IMR-90 (cell line): ENCODE measurements around the gene STARD10. TPM values are rescaled to one million over a fixed set of nuclear protein-coding genes. Genes with fewer than 3 reads are reported as not detected.

Experiments
- ATAC-seq: fragments of 200-7000 bp; cut with Tn5 transposase; 2 replicates; pipeline ENCODE4 v1.9.1; 2020; ENCODE audit warnings: low read depth, mild to moderate bottlenecking, moderate library complexity
- BruUV-seq: library from RNA; stranded (reverse); fragments of 400-500 nt; replicated peaks from 2 replicates; lab custom pipeline; 2021; lab: Mats Ljungman, UMichigan
- CTCF ChIA-PET: fragments of 300-600 bp; formaldehyde crosslinking; extraction: SDS; loops from one replicate; lab custom pipeline; 2021; ENCODE audit warnings: antibody characterized with exemption; lab: Yijun Ruan, JAX
- POLR2A ChIA-PET: fragments of 300-600 bp; sonication (Branson Sonifier 250); formaldehyde crosslinking; loops from one replicate; lab custom pipeline; 2022; ENCODE audit warnings: antibody characterized with exemption; ENCODE audit not compliant: unreplicated experiment; lab: Charles Lee
- DNase-seq: peaks from one replicate; pipeline ENCODE4 v3.0.0; 2013
- H2AFZ ChIP-seq: replicated peaks from 2 replicates; pipeline ENCODE3; 2013; ENCODE audit warnings: low read length, mild to moderate bottlenecking; ENCODE audit not compliant: poor library complexity
- H2AK5ac ChIP-seq: 2 replicates; pipeline ENCODE4 v1.6.1; 2013; ENCODE audit warnings: low read depth, low read length, inconsistent platforms
- H2AK9ac ChIP-seq: replicated peaks from 2 replicates; pipeline ENCODE3; 2013; ENCODE audit warnings: mild to moderate bottlenecking, low read depth, low read length, moderate library complexity; ENCODE audit not compliant: poor library complexity
- H2BK120ac ChIP-seq: 2 replicates; pipeline ENCODE4 v1.6.1; 2013; ENCODE audit warnings: low read depth, low read length, inconsistent platforms
- H2BK15ac ChIP-seq: 3 replicates; pipeline ENCODE4 v1.6.1; 2013; ENCODE audit warnings: low read depth, low read length, inconsistent platforms
- H2BK20ac ChIP-seq: 2 replicates; pipeline ENCODE4 v1.6.1; 2013; ENCODE audit warnings: low read depth, mild to moderate bottlenecking, inconsistent platforms, low read length, moderate library complexity
- H2BK5ac ChIP-seq: 2 replicates; pipeline ENCODE4 v1.6.1; 2013; ENCODE audit warnings: mild to moderate bottlenecking, low read depth, low read length, inconsistent platforms; ENCODE audit not compliant: poor library complexity, severe bottlenecking
- H3K14ac ChIP-seq: replicated peaks from 2 replicates; pipeline ENCODE4 v1.6.1; 2013; ENCODE audit warnings: low read depth, low read length, inconsistent platforms
- H3K18ac ChIP-seq: 2 replicates; pipeline ENCODE4 v1.6.1; 2013; ENCODE audit warnings: low read depth, low read length, control low read depth
- H3K23ac ChIP-seq: 2 replicates; pipeline ENCODE4 v1.6.1; 2013; ENCODE audit warnings: low read depth, low read length, inconsistent platforms
- H3K27ac ChIP-seq: 2 replicates; pipeline ENCODE4 v1.5.1; 2013; ENCODE audit warnings: mild to moderate bottlenecking, control low read depth, low read length; ENCODE audit not compliant: insufficient read depth
- H3K27me3 ChIP-seq: 2 replicates; pipeline ENCODE4 v1.6.1; 2013; ENCODE audit warnings: low read length; ENCODE audit not compliant: control insufficient read depth, insufficient read depth
- H3K36me3 ChIP-seq: 2 replicates; pipeline ENCODE4 v1.6.1; 2013; ENCODE audit warnings: low read length, mixed read lengths; ENCODE audit not compliant: control insufficient read depth, insufficient read depth
- H3K4ac ChIP-seq: 2 replicates; pipeline ENCODE4 v1.6.1; 2013; ENCODE audit warnings: low read depth, low read length, inconsistent platforms
- H3K4me1 ChIP-seq: 2 replicates; pipeline ENCODE4 v1.6.1; 2013; ENCODE audit warnings: low read length, mixed read lengths; ENCODE audit not compliant: control insufficient read depth, insufficient read depth
- H3K4me2 ChIP-seq: 2 replicates; pipeline ENCODE4 v1.6.1; 2013; ENCODE audit warnings: low read depth, mild to moderate bottlenecking, control low read depth, low read length, moderate library complexity
- H3K4me3 ChIP-seq: 2 replicates; pipeline ENCODE4 v1.5.1; 2013; ENCODE audit warnings: low read depth, mild to moderate bottlenecking, control low read depth, low read length, moderate library complexity; ENCODE audit not compliant: insufficient read depth
- H3K56ac ChIP-seq: 2 replicates; pipeline ENCODE4 v1.6.1; 2013; ENCODE audit warnings: low read length, inconsistent platforms; ENCODE audit not compliant: insufficient read depth; ENCODE audit errors: extremely low read depth
- H3K79me1 ChIP-seq, 2 experiments: 2 replicates each; pipeline ENCODE4 v1.6.1; 2013; ENCODE audit warnings: low read length in 2 of 2, inconsistent platforms in 1 of 2, low read depth in 1 of 2
- H3K9ac ChIP-seq: 2 replicates; pipeline ENCODE4 v1.6.1; 2013; ENCODE audit warnings: low read depth, low read length, control low read depth
- H3K9me1 ChIP-seq: 2 replicates; pipeline ENCODE4 v1.6.1; 2013; ENCODE audit warnings: low read length, inconsistent platforms; ENCODE audit not compliant: insufficient read depth
- H3K9me3 ChIP-seq: 2 replicates; pipeline ENCODE4 v1.6.1; 2013; ENCODE audit warnings: low read length; ENCODE audit not compliant: control insufficient read depth, insufficient read depth
- H4K20me1 ChIP-seq: 2 replicates; pipeline ENCODE4 v1.6.1; 2013; ENCODE audit warnings: low read length, inconsistent platforms; ENCODE audit not compliant: insufficient read depth
- H4K5ac ChIP-seq: 2 replicates; pipeline ENCODE4 v1.6.1; 2013; ENCODE audit warnings: mild to moderate bottlenecking, low read depth, low read length, control low read depth
- H4K8ac ChIP-seq, 2 experiments: 2 replicates each; pipeline ENCODE4 v1.6.1; 2013; ENCODE audit warnings: low read depth in 2 of 2, low read length in 2 of 2, control low read depth in 1 of 2, inconsistent platforms in 1 of 2
- H4K91ac ChIP-seq: 2 replicates; pipeline ENCODE4 v1.6.1; 2013; ENCODE audit warnings: low read depth, low read length, inconsistent platforms; ENCODE audit not compliant: insufficient read depth
- BHLHE40 ChIP-seq: fragments of 150-350 bp; IDR thresholded peaks from 2 replicates; pipeline ENCODE4 v1.6.1; 2016; ENCODE audit warnings: mild to moderate bottlenecking, low read depth, low read length
- CEBPB ChIP-seq: IDR thresholded peaks from 2 replicates; pipeline ENCODE4 v1.6.1; 2012; ENCODE audit warnings: low read depth, low read length, improper control_type of control experiment
- CHD1 ChIP-seq: IDR thresholded peaks from 2 replicates; pipeline ENCODE4 v1.6.1; 2012; ENCODE audit warnings: low read depth, low read length, improper control_type of control experiment
- FOS ChIP-seq: fragments of 150-350 bp; IDR thresholded peaks from 2 replicates; pipeline ENCODE4 v1.6.1; 2016; ENCODE audit warnings: low read depth, low read length
- MAFK ChIP-seq: IDR thresholded peaks from 2 replicates; pipeline ENCODE4 v1.6.1; 2012; ENCODE audit warnings: low read depth, low read length, improper control_type of control experiment
- MAZ ChIP-seq: IDR thresholded peaks from 2 replicates; pipeline ENCODE4 v1.6.1; 2012; ENCODE audit warnings: low read depth, mild to moderate bottlenecking, low read length, improper control_type of control experiment, moderate library complexity, borderline replicate concordance
- MXI1 ChIP-seq: IDR thresholded peaks from 2 replicates; pipeline ENCODE4 v1.6.1; 2012; ENCODE audit warnings: low read depth, mild to moderate bottlenecking, low read length, moderate library complexity, borderline replicate concordance
- NFE2L2 ChIP-seq: fragments of 150-350 bp; IDR thresholded peaks from 2 replicates; pipeline ENCODE4 v1.6.1; 2016; ENCODE audit warnings: low read depth, mild to moderate bottlenecking, low read length
- POLR2A ChIP-seq: IDR thresholded peaks from 2 replicates; pipeline ENCODE4 v1.6.1; 2012; ENCODE audit warnings: mild to moderate bottlenecking, low read depth, low read length
- RAD21 ChIP-seq: IDR thresholded peaks from 2 replicates; pipeline ENCODE4 v1.6.1; 2012; ENCODE audit warnings: low read length, improper control_type of control experiment
- RCOR1 ChIP-seq: IDR thresholded peaks from 2 replicates; pipeline ENCODE4 v1.6.1; 2012; ENCODE audit warnings: mild to moderate bottlenecking, low read length, improper control_type of control experiment; ENCODE audit not compliant: insufficient replicate concordance
- SMC3 ChIP-seq: fragments of 150-350 bp; IDR thresholded peaks from 2 replicates; pipeline ENCODE4 v1.6.1; 2016; ENCODE audit warnings: low read depth, mild to moderate bottlenecking, antibody characterized with exemption, low read length, moderate library complexity
- WGBS, 2 experiments: methylation state at CpG; one replicate each; pipeline versions ENCODE4 v1.1.5 to v1.1.7; 2013; ENCODE audit warnings: missing lambda C conversion rate in 2 of 2; ENCODE audit not compliant: insufficient read length in 1 of 2; ENCODE audit errors: extremely low coverage in 2 of 2; 5-methylcytosine and 5-hydroxymethylcytosine counted together
- dilution Hi-C: fragments of 300-500 bp; cut with HindIII; formaldehyde crosslinking; loops from one replicate; pipeline ENCODE4 v1.14.3; 2018; ENCODE audit warnings: low sequenced_read_pairs; ENCODE audit not compliant: unreplicated experiment
- in situ Hi-C: fragments of 300-500 bp; cut with MboI; formaldehyde crosslinking; loops from 3 replicates; pipeline ENCODE4 v1.14.3; 2019; ENCODE audit warnings: low sequenced_read_pairs, inconsistent platforms, mixed read lengths
- intact Hi-C: fragments of 100-400 bp; cut with micrococcal nuclease; formaldehyde crosslinking; loops from 2 replicates; pipeline ENCODE4 v1.10.0; 2022
- polyA plus RNA-seq, 3 experiments: library from polyadenylated mRNA; depleted of rRNA; stranded (reverse); fragments of >200 nt; gene quantifications; 2 replicates each; pipeline ENCODE4 v1.2.3, GENCODE V29; 2012; ENCODE audit warnings: low replicate concordance in 1 of 3
- total RNA-seq: library from RNA; depleted of rRNA; stranded (reverse); fragments of >200 nt; gene quantifications from 2 replicates; pipeline ENCODE4 v1.2.3, GENCODE V29; 2012
- TF ChIP-seq, protein P1 (sequence below): conservative IDR thresholded peaks from 2 replicates; pipeline ENCODE4 v1.5.1; 2012; ENCODE audit warnings: mild to moderate bottlenecking, low read depth, low read length, improper control_type of control experiment

The STARD10 gene
- total and polyA plus RNA-seq, 2 of the 4 experiments (the other 2 are of a cell fraction): 23.8 to 37.4 TPM

DNA sequence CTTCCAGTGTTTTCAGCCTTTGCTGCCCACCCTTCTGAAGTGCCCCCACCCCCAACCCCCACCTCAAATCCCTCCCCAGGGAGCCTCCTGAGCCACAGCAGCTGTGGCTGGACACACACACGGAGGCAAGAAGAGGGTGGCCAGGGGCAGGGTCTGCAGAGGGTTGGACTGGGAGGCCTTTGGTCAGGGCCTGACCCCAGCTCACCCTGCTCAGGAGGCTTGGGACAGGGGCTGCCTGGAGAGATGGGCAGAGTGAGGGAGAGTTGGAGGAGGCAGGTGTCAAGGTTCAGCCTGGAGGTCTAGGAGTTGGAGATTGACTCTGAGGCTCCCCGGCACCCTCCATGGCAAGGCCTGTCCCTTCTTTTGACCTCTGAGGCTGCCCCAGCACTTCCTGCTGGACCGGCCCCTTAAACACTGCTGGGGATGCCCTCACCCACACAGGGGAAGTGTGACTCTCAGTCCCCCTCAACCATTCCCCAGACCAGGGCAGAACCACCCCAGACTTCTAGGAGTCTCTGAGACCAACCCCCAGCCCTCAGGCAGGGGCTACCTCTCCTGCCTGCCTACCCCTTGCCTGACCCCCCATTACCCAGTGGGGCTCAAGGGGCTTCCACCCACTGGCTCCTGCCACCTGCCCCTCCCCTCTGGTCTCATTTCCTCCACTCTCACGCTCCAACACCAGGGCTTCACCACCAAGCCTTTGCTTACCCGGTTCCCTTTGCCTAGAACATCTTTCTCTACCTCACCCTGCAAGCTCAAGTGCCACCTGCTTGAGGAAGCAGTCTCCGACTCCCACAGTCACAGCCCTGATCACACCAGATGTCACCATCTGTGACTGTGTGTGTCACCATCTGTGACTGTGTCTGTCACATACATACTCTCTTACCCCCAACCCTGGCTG lies 50.3 kb downstream of the STARD10 start:
- Histone ChIP-seq H3K4me1 (peaks cover 13% of the 10 kb centered on the region), H2BK15ac (no peak overlapping the region), H4K20me1 (peaks cover 34% of the 10 kb centered on the region), H4K8ac (no peak overlapping the region), H3K36me3 (0 out of 2 replicates have a peak, but pooled peaks cover 1% of the 10 kb centered on the region), H3K79me1 (peaks cover 33 to 73% of the 10 kb centered on the region in 2 experiments), H2AFZ (peak overlapping the region; percentile 9), H3K4ac (no peak overlapping the region), H3K4me2 (no peak overlapping the region), H3K23ac (no peak overlapping the region; the same call in 1 of the 2 replicates), H3K14ac (no peak overlapping the region; the same call in 1 of the 2 replicates), H3K4me3 (no peak overlapping the region), H4K91ac (no peak overlapping the region), H3K27ac (no peak overlapping the region), H3K56ac (no peak overlapping the region), H4K5ac (no peak overlapping the region), H3K27me3 (no peaks in the 10 kb centered on the region), H2AK5ac (peak overlapping the region; percentile 24; the same call in 1 of the 2 replicates), H3K9me3 (no peaks in the 10 kb centered on the region), H2BK20ac (no peak overlapping the region), H2AK9ac (no peak overlapping the region), H3K9me1 (peaks cover 24% of the 10 kb centered on the region), H3K9ac (no peak overlapping the region), H3K18ac (no peak overlapping the region), H2BK120ac (no peak overlapping the region), H2BK5ac (no peak overlapping the region)
- TF ChIP-seq MAZ: no peak
- no peak for TF ChIP-seq CEBPB
- TF ChIP-seq FOS: no peak
- TF ChIP-seq SMC3: no peak
- TF ChIP-seq RAD21: no peak
- TF ChIP-seq NFE2L2: no peak
- TF ChIP-seq RCOR1: no peak
- TF ChIP-seq BHLHE40: no peak
- no peak for TF ChIP-seq CHD1
- TF ChIP-seq POLR2A: no peak
- TF ChIP-seq, protein P1, sequence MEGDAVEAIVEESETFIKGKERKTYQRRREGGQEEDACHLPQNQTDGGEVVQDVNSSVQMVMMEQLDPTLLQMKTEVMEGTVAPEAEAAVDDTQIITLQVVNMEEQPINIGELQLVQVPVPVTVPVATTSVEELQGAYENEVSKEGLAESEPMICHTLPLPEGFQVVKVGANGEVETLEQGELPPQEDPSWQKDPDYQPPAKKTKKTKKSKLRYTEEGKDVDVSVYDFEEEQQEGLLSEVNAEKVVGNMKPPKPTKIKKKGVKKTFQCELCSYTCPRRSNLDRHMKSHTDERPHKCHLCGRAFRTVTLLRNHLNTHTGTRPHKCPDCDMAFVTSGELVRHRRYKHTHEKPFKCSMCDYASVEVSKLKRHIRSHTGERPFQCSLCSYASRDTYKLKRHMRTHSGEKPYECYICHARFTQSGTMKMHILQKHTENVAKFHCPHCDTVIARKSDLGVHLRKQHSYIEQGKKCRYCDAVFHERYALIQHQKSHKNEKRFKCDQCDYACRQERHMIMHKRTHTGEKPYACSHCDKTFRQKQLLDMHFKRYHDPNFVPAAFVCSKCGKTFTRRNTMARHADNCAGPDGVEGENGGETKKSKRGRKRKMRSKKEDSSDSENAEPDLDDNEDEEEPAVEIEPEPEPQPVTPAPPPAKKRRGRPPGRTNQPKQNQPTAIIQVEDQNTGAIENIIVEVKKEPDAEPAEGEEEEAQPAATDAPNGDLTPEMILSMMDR: no peak
- TF ChIP-seq MAFK: no peak
- no peak for TF ChIP-seq MXI1
- ChIA-PET CTCF (no interaction called here), POLR2A (no interaction called here)
- intact Hi-C loops (no loop called here), dilution Hi-C loops (no loop called here), in situ Hi-C loops (no loop called here)
- BruUV-seq: no TSS peak
- ATAC-seq: no peak
- DNase-seq: no peak
- WGBS, 2 experiments: 100% methylated on average over 1 of the region's 6 CpGs; no CpG with 5 or more reads in 1 of the 2 experiments
